Stimulated activated naive CD4-positive, alpha-beta T cell treated with Interleukin-2 at 50 U/mL for 16 hours (primary cell): ENCODE measurements around the gene DZIP1L.
A peak's percentile ranks its signal among the peaks of the same experiment; 100 is the strongest.
"Not testable (repeated sequence)": the region's sequence is repeated elsewhere in the genome, so short reads cannot be mapped to it uniquely, and the experiment has no call there.

Experiments used
- DNase-seq: peaks from one replicate; lab custom pipeline; 2025; lab: John Stamatoyannopoulos, UW

Gene DZIP1L

GRCh38 chr3:138114988-138115971 lies at the start of gene DZIP1L:
TSS of gene DZIP1L (minus strand) at chr3:138115608. CDS start at chr3:138103971, 11,637 bp downstream.
- DNase-seq = no peak

GRCh38 chr3:138165061-138165460 lies 49.7 kb upstream of the DZIP1L start:
- DNase-seq = no peak

- DNase-seq = no peak
These were observed 42.3 kb upstream of the DZIP1L start for GRCh38 chr3:138157743-138158142.

GRCh38 chr3:138154534-138154933 lies 39.1 kb upstream of the DZIP1L start:
- DNase-seq = no peak

- no peak for DNase-seq
These were observed 33.1 kb upstream of the DZIP1L start for GRCh38 chr3:138148503-138148902.

- not testable (repeated sequence) for DNase-seq
These were observed 26.8 kb upstream of the DZIP1L start for GRCh38 chr3:138142181-138142580.

- no peak for DNase-seq
These were observed 25.5 kb upstream of the DZIP1L start for GRCh38 chr3:138140940-138141339.

GRCh38 chr3:138139691-138140090 lies 24.3 kb upstream of the DZIP1L start:
- DNase-seq = no peak

- DNase-seq = no peak
These were observed 22.5 kb upstream of the DZIP1L start for GRCh38 chr3:138137861-138138260.

GRCh38 chr3:138136201-138136600 lies 20.8 kb upstream of the DZIP1L start:
- no peak for DNase-seq

- DNase-seq = no peak
These were observed 20.4 kb upstream of the DZIP1L start for GRCh38 chr3:138135833-138136194.

- no peak for DNase-seq
These were observed 19.9 kb upstream of the DZIP1L start for GRCh38 chr3:138135146-138135832.

GRCh38 chr3:138132239-138132638 lies 16.8 kb upstream of the DZIP1L start, which contains the start of gene A4GNT:
TSS of gene A4GNT (minus strand) at chr3:138132390. CDS start at chr3:138131256, 1,134 bp downstream.
- no peak for DNase-seq

GRCh38 chr3:138127636-138128365 lies 12.4 kb upstream of the DZIP1L start:
- no peak for DNase-seq

- no peak for DNase-seq
These were observed 10.3 kb upstream of the DZIP1L start for GRCh38 chr3:138125548-138126221.

- DNase-seq = no peak
These were observed 9.4 kb upstream of the DZIP1L start for GRCh38 chr3:138124706-138125355.

GRCh38 chr3:138124188-138124587 lies 8.8 kb upstream of the DZIP1L start:
- no peak for DNase-seq

- no peak for DNase-seq
These were observed 4.0 kb upstream of the DZIP1L start for GRCh38 chr3:138119423-138119766.

- DNase-seq = peak; percentile 10
These were observed 3.4 kb upstream of the DZIP1L start for GRCh38 chr3:138118612-138119422.

- DNase-seq = no peak
These were observed 933 bp downstream of the DZIP1L start for GRCh38 chr3:138114431-138114918.
